LNCAP (cell line): ENCODE data around the gene GCNT1.

ENCODE experiments used
- CTCF ChIP-seq: fragments of 450-650 bp; IDR thresholded peaks from 2 replicates; pipeline ENCODE4 v1.5.1; 2017; ENCODE audit warnings: mild to moderate bottlenecking

GCNT1 gene

GRCh38 chr9:76433836-76434235 lies 25.1 kb upstream of the GCNT1 start:
- no peak for TF ChIP-seq CTCF

- TF ChIP-seq CTCF = no peak
These were observed 20.0 kb upstream of the GCNT1 start for GRCh38 chr9:76438841-76439588.

- no peak for TF ChIP-seq CTCF
These were observed 17.2 kb upstream of the GCNT1 start for GRCh38 chr9:76441551-76442322.

GRCh38 chr9:76443887-76444286 lies 15.1 kb upstream of the GCNT1 start:
- TF ChIP-seq CTCF = no peak

GRCh38 chr9:76444322-76444929 lies 14.6 kb upstream of the GCNT1 start:
- TF ChIP-seq CTCF = no peak

- TF ChIP-seq CTCF = no peak
These were observed 13.0 kb upstream of the GCNT1 start for GRCh38 chr9:76445976-76446375.

- TF ChIP-seq CTCF = no peak
These were observed 10.5 kb upstream of the GCNT1 start for GRCh38 chr9:76448501-76448900.
